ENCODE results near the gene LINC01488.

LINC01488 gene

DNA sequence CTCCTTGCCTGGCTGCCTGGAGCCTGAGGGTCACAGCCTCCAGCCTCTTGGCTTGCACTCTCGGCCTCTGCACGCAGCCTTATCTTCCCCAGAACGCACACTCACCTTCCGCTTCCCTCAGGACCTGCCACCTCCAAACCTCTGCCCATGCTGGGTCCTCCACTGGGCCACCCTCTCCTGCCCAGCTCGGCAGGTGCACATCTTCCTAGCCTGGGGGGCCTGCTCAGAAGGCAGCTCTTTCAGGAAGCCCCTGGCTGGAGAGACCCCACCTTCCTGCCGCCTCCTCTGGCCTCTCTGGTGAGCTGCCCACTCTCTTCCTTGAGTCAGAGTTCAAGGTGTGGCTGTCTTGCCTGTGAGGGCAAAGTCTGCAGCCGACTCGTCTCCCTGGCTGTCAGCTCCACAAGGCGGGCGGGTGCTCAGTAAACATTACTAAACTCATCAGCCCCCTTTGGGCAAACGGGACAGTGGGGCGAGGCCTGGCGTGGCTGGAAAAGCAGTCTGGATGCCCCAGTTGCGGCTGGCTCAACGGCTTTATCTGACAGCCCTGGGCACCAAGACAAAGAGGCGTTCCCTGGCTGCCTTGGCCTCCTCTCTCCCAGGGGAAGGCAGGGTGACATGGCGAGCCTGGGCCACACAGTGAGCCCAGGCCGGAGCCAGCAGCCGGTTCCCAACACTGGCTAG lies 1.7 kb upstream of the LINC01488 start:
- DNase-seq (ENCODE audit: low spot score), result no peak

GRCh38 chr11:69480547-69481392 lies 693 bp upstream of the LINC01488 start:
- no peak for DNase-seq (ENCODE audit: low spot score)

DNA sequence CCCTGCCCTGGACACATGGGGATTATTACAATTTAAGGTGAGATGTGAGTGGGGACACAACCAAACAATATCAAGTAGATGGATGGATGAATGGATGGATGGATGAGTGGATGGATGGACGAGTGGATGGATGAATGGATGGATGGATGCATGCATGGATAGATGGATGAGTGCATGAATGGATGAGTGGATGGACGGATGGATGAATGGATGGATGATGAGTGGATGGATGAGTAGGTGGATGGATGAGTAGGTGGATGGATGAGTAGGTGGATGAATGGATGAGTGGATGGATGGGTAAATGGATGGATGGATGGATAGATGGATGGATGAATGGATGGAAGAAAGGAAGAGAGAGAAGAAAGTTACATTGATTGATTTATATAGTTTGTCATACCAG lies 859 bp downstream of the LINC01488 start:
- DNase-seq (ENCODE audit: low spot score), result no peak

DNA sequence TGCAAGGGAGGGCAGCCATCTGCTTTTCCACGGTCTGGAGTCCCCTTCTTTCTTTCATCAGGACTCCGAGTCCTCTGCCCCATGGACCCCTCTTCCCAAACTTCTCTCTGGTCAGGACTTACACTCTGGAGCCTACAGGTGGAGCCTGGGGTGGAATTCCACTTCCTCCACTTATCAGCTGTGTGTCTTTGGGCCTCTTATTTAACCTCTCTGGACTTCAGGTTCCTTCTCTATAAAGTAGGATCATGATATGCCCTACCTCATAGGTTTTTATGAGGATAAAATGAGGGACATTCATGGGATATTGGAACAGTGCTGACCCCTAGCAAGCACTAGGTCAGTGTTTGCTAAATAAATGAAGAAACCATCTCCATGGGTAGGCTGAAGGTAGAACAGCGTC lies 1.7 kb downstream of the LINC01488 start:
- no peak for DNase-seq (ENCODE audit: low spot score)

DNA sequence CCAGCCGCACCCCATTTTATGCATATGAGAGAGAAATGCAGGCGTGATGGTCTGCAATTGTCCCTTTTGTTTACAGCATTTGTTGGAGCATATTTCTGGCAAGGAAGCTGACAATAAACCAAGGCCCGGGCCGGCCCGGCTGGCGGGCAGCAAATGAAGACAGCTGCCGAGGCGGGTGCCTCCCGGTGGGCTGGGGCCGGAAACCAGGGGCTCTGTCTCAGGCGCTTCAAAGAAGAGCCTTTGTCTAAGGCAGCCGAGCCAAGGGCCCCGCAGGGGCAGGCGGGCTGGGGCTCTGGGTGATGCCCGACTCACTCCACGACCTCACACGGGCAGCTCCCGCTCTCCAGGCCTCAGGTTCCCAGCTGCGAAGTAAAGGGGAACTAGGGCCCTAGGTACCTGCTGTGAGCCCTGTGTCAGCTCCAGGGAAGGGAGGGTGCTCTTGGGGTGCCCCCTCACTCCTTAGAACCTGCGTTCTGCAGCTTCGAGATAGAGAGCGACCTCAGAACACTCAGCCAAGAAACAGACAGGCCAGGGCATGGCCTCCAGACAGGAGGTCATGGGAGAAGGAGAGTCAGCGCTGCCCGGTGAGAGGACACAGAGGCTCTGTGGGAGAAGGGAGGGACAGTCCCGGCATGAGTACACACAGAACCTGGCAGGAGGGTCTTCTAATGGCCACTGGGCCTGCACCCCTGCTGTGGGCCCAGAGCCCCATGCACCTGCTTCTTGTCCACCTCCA lies 2.4 kb downstream of the LINC01488 start:
- no peak for DNase-seq (ENCODE audit: low spot score)

DNA sequence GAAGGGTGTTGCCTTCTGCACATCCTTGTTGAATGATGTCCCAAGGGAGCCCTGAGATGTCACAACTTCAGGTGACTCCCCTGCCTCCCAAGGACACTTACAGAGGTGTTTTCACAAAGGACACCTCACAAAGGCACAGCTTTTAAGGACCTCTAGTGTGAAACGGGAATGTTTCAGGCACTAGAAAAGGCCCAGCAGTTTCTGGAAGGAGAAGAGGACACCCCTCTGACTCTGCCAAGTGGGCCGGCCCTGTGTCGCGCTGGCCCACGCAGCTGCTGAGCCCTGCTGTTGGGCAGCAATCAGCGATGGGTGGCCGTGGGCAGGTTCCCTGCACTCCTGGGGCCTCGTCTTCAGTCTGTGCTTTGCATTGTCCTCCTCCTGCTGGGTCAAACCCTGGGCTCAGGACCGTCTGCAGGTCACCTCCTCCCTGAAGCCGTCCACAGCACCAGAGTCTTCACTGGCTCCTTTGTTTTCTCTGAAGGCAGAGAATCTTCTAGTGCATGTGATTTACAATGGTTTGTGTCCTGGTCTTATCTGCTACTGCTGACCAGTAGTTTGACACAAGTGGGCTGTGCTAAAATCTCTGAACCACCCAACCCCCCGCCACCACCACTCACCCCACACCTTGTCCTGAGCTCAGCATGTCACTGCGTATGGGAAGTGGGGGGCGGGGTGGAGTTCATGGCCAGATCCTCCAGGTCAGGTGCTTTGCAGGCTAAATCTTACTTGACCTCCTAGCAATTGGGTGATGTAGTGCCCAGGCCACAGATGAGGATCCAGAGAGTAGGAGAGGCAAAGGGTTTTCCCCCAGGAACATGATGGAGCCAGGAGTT lies 3.2 kb downstream of the LINC01488 start:
- DNase-seq (ENCODE audit: low spot score), result no peak

- DNase-seq (ENCODE audit: low spot score), result no peak
Measured at GRCh38 chr11:69485337-69486041, 4.0 kb downstream of the LINC01488 start.

GRCh38 chr11:69486056-69486772 lies 4.8 kb downstream of the LINC01488 start:
- DNase-seq (ENCODE audit: low spot score), result no peak

DNA sequence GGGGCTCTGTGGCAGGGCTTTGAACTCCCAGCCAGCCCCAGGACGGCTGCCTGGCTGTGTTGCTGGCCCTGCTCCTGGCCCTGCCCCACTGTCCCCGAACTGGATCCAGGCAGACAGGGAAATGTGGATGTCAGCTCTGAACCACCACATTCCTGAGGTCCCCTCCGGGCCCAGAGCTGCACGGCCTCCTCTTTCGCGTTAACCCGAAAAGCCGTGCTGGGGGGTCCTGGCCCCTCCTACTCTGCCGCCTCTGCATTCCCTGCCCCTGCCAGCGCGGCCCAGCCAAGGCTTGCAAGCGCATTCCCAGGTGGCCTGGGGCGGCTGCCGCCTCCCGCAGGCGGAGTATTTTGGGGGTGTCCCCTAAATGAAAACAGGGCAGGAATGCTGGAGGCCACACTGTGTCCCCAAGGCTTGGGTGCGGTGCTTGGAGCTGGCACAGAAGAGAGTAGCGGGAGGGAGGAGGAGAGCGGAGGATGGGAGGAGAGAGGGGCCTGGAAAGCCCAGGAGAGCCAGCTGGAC lies 5.4 kb downstream of the LINC01488 start:
- DNase-seq (ENCODE audit: low spot score), result no peak

DNA sequence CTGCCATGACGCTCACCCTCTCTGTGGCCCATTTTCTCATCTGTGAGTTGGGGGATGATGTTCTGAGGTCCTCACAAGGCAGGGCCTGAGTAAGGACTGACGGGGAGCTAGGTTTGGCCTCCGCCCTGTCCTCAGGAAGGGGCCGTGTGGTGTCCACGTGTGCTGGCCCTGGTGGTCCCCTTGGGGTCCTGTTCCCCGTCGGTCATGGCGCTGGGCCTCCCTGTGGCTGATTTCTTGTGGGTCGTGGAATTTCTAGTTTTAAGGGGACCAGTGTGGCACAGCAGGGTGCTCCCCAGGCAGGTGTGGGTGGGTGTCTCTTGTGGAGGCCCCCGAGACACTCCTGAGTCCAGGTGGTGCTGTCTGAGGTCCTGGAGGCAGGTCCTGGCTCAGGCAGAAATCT lies 5.9 kb downstream of the LINC01488 start:
- no peak for DNase-seq (ENCODE audit: low spot score)

DNA sequence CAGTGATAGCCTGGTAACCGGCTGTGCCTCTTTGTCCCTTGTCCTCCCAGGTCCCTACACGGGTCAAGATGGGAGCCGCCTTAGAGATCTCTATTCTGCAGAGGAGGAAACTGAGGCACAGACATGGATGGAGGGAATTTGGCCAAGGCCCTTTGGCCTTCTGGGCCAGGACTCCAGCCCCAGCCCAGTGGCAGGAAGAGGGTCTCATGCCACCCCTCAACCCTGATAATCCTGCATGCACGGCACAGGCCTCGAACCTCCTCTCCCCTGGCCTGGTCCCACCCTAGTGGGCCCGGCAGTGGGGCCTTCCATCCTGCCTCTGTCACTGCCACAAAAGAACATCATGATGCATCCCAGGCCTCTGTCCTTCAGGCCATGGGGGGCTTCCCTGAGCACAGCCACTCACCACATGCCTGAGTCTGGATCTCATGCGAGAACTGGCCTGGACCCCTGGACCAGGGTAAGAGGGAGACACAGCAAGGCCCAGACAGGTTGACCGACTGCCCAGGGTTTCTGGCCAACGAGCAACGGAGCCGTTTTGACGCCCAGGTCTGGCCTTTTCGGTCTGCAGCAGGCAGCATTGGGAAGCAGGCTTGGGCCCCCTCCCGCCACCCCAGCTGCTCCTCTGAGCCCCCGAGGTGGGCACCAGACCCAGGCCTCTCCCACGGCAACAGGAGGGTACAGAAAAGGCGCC lies 6.5 kb downstream of the LINC01488 start:
- DNase-seq (ENCODE audit: low spot score), result no peak

DNA sequence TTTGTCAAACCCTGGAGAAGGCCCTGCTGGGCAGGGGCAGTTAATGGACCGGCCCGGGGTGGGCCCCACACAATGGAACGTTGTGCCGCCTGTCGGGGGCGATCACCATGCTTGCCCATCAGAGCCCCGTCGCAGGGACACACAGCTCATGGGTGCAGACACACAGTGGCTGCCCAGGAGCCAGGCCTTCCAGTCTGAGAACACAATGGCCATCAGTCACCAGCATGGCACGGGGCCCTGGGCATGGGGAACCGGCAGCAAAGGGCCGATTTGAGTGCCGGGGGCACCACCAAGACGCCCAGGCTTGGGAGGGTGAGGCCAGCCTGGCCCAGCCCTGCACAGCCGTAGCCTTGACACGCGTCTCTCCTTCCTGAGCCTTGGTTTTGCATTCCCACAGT lies 7.1 kb downstream of the LINC01488 start:
- no peak for DNase-seq (ENCODE audit: low spot score)

DNA sequence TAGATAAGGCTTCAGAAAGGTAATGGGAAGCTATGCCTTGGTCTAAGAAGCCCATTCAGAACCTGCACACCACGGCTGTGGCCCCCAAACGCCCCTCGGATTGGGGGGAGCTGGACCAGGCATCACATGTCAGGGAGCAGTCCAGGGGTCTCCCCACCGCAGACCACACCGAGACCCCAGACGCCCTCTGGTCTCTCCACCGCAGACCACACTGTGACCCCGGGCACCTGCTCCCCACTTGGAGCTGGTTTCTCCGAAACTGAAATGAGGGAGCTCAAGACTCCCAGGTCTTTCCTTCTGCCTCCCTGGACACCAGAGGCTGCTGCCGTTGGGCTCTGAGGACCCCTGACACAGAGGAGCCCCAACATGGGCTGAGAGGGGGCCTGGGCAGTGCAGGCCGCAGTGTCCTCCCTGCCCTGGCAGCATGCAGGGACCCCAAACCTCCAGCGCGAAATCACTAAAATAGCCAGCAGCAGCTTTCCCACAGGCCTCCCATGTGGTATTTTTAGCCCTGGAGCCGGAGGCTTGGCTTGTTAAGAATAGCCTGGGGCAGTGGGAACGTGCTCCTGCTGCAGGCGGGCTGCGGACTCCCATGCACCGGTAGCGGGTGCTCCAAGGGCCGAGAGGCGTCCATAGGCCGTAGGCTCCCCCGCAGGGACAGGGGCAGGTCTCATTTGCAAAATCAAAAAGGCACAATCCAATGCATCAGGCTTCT lies 7.7 kb downstream of the LINC01488 start:
- no peak for DNase-seq (ENCODE audit: low spot score)

- no peak for DNase-seq (ENCODE audit: low spot score)
Measured at GRCh38 chr11:69489746-69490365, 8.4 kb downstream of the LINC01488 start.

GRCh38 chr11:69490516-69490915 lies 9.1 kb downstream of the LINC01488 start:
- DNase-seq (ENCODE audit: low spot score), result no peak

GRCh38 chr11:69491071-69492031 lies 9.9 kb downstream of the LINC01488 start:
- DNase-seq (ENCODE audit: low spot score), result no peak

- DNase-seq (ENCODE audit: low spot score), result no peak
Measured at GRCh38 chr11:69492201-69492991, 10.9 kb downstream of the LINC01488 start.
